Activated naive CD8-positive, alpha-beta T cell treated with anti-CD3 and anti-CD28 coated beads, Interleukin-2, amount 10 ng/mL, durations not matched to agents 7 days and 5 days (primary cell): ENCODE data around the gene TP53. TPM values are rescaled to one million over a fixed set of nuclear protein-coding genes. Genes with fewer than 3 reads are reported as not detected.

ENCODE experiments used
- ATAC-seq: fragments of 150-1000 bp; cut with Tn5 transposase; one replicate; pipeline ENCODE4 v1.10.0; 2021; ENCODE audit warnings: low read depth, moderate library complexity
- POLR2A ChIA-PET: fragments of 350-600 bp; sonication (Branson Sonifier 250); formaldehyde crosslinking; loops from one replicate; lab custom pipeline; 2021; ENCODE audit warnings: antibody characterized with exemption; lab: Charles Lee
- DNase-seq: peaks from one replicate; pipeline ENCODE4 v3.0.0; 2021
- H3K27ac Mint-ChIP-seq: one replicate; pipeline ENCODE4 v1.8.0; 2022; ENCODE audit warnings: mild to moderate bottlenecking, mixed read lengths
- H3K27me3 Mint-ChIP-seq: one replicate; pipeline ENCODE4 v1.8.0; 2022; ENCODE audit warnings: mild to moderate bottlenecking, moderate library complexity, mixed read lengths
- H3K36me3 Mint-ChIP-seq: one replicate; pipeline ENCODE4 v1.8.0; 2021; ENCODE audit warnings: mild to moderate bottlenecking, mixed read lengths
- H3K4me1 Mint-ChIP-seq: one replicate; pipeline ENCODE4 v1.8.0; 2021; ENCODE audit warnings: mixed read lengths
- H3K4me3 Mint-ChIP-seq: one replicate; pipeline ENCODE4 v1.8.0; 2022; ENCODE audit warnings: mild to moderate bottlenecking, moderate library complexity, mixed read lengths
- H3K9me3 Mint-ChIP-seq: one replicate; pipeline ENCODE4 v1.8.0; 2021; ENCODE audit warnings: mixed read lengths
- total RNA-seq, 2 experiments: library from RNA; stranded (reverse); gene quantifications; one replicate each; pipeline ENCODE4 v1.2.3, GENCODE V29; 2021

TP53 gene
- total RNA-seq, 2 experiments from 2014 or later: 128 to 131 TPM

GRCh38 chr17:7703584-7704479 lies 16.5 kb upstream of the TP53 start:
- no peak for DNase-seq
- Mint-ChIP-seq H3K27ac (no peak overlapping the region), H3K4me3 (peak overlapping the region; percentile 56), H3K36me3 (peaks cover 11% of the 10 kb centered on the region), H3K9me3 (no peaks in the 10 kb centered on the region), H3K4me1 (peaks cover 8% of the 10 kb centered on the region), H3K27me3 (peaks cover 38% of the 10 kb centered on the region)
- POLR2A ChIA-PET: interaction anchor here (0.6 to 1.5 kb wide), 2 partner anchors 17 to 123 kb away, joined by 5 to 7 read pairs; partner anchors contain the start of gene TP53
- no peak for ATAC-seq

DNA sequence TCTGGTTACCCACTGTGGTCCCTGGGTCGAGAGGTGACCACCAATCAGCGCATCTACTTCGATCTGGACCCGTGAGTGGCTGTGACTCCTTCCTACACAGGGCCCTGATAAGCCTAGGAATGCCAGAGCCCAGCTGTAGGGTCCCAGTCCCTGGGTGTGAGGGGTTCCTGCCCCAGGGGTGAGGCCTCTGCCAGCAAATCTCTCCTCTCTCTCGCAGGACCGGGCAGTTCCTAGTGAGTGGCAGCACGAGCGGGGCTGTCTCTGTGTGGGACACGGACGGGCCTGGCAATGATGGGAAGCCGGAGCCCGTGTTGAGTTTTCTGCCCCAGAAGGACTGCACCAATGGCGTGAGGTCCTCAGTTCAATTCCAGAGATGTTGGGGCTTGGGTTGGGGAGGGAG lies 15.5 kb upstream of the TP53 start:
- peaks cover 8% of the 10 kb centered on the region for H3K4me1 Mint-ChIP-seq
- POLR2A ChIA-PET: interaction anchor here (0.6 kb wide), 1 partner anchor 122 kb away, joined by 5 read pairs; no protein-coding TSS in a partner anchor
- H3K27ac Mint-ChIP-seq: no peak overlapping the region
- no peak for ATAC-seq
- H3K9me3 Mint-ChIP-seq: no peaks in the 10 kb centered on the region
- H3K36me3 Mint-ChIP-seq: peaks cover 15% of the 10 kb centered on the region
- no peak for DNase-seq
- H3K4me3 Mint-ChIP-seq: no peak overlapping the region
- H3K27me3 Mint-ChIP-seq: peaks cover 35% of the 10 kb centered on the region

DNA sequence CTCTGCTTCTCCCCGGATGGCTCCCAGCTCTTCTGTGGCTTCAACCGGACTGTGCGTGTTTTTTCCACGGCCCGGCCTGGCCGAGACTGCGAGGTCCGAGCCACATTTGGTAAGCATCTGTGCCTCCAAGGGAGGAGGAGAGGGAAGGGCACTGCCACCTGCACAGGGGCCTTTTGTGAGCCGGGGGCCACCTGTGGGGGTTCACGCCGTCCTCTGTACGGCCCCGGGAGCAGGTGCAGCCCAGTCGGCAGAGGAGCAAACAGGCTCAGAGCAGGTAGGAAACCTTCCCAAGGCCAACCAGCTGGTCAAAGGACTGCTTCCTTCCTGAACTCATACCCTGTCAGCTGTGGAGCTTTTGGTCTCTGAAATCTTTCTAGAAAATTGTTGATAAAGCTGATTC lies 14.4 kb upstream of the TP53 start:
- no peaks in the 10 kb centered on the region for H3K9me3 Mint-ChIP-seq
- peaks cover 17% of the 10 kb centered on the region for H3K36me3 Mint-ChIP-seq
- ATAC-seq: no peak
- no peak overlapping the region for H3K27ac Mint-ChIP-seq
- peaks cover 27% of the 10 kb centered on the region for H3K27me3 Mint-ChIP-seq
- DNase-seq: no peak
- POLR2A ChIA-PET: no interaction called here
- H3K4me1 Mint-ChIP-seq: peaks cover 8% of the 10 kb centered on the region
- no peak overlapping the region for H3K4me3 Mint-ChIP-seq

DNA sequence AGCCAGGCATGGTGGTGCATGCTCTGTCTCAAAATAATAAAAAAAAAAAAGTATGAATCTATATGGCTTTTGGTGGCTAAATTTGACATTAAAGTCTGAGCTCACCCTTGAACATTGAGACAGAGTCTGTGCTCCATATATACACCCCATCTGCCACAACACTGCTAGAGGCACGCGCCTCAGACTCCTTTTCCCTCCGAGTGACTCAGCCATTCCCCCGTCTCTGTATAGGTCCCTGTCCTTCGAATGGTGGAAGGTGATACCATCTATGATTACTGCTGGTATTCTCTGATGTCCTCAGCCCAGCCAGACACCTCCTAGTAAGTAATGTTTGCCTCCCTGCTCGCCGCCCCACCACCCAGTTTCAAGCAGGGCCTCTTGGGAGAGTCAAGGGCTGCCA lies 13.2 kb upstream of the TP53 start:
- Mint-ChIP-seq H3K4me3 (no peak overlapping the region), H3K27me3 (peaks cover 15% of the 10 kb centered on the region), H3K4me1 (peaks cover 11% of the 10 kb centered on the region), H3K36me3 (peaks cover 25% of the 10 kb centered on the region), H3K27ac (no peak overlapping the region), H3K9me3 (no peaks in the 10 kb centered on the region)
- POLR2A ChIA-PET: no interaction called here
- ATAC-seq: no peak
- DNase-seq: no peak

DNA sequence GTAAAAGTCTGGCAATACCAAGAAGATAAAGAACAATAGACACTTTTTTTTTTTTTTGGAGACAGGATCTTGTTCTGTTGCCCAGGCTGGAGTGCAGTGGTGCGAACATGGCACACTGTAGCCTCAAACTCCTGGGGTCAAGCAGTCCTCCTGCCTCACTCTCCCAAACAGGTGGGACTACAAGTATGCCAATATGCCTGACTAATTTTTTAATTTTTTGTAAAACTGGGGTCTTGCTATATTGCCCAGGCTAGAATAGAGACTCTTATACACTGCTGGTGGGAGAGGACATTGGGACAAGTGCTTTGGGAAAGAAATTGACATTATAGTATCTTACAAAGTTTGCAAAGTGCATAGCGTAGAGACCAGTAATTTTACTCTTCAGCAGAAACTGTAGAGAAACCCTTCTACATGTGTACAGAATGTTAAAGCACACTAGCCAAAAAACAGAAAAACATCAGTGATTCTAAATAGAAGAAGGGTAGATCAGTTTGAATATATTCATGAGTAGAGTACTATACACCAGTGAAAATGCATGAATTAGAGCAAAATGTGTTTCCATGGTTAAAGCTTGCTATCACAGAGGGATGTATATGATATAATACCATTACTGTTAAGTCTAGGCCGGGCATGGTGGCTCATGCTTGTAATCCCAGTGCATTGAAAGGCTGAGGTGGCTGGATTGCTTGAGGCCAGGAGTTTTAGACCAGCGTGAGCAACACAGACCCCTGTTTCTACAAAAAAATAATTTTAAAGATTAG lies 10.7 kb upstream of the TP53 start:
- Mint-ChIP-seq H3K27ac (no peak overlapping the region), H3K4me1 (peaks cover 8% of the 10 kb centered on the region), H3K9me3 (no peaks in the 10 kb centered on the region), H3K36me3 (peaks cover 33% of the 10 kb centered on the region), H3K4me3 (no peak overlapping the region), H3K27me3 (no peaks in the 10 kb centered on the region)
- DNase-seq (no peak), ATAC-seq (no peak)
- POLR2A ChIA-PET: interaction anchor here (0.7 kb wide), 1 partner anchor 207 kb away, joined by 3 read pairs; no protein-coding TSS in a partner anchor

- no peak overlapping the region for H3K27ac Mint-ChIP-seq
- no peaks in the 10 kb centered on the region for H3K9me3 Mint-ChIP-seq
- H3K36me3 Mint-ChIP-seq: peaks cover 29% of the 10 kb centered on the region
- DNase-seq: no peak
- ATAC-seq: no peak
- H3K4me3 Mint-ChIP-seq: no peak overlapping the region
- no peaks in the 10 kb centered on the region for H3K27me3 Mint-ChIP-seq
- H3K4me1 Mint-ChIP-seq: peaks cover 8% of the 10 kb centered on the region
- POLR2A ChIA-PET: no interaction called here
Measured at GRCh38 chr17:7695586-7695985, 8.3 kb upstream of the TP53 start.

DNA sequence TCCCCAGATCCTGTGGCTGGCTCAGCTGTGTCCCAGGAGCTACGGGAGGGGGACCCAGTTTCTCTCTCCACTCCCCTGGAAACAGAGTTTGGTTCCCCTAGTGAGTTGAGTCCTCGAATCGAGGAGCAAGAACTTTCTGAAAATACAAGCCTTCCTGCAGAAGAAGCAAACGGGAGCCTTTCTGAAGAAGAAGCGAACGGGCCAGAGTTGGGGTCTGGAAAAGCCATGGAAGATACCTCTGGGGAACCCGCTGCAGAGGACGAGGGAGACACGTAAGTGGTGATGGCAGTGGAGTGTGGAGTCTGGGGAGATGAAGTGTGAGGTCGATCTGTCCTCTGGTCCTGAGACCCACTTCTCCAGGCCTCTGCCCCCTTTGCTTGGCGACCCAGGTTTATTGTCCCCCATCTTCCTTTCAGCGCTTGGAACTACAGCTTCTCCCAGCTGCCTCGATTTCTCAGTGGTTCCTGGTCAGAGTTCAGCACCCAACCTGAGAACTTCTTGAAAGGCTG lies 1.6 kb upstream of the TP53 start:
- ATAC-seq: no peak
- H3K27ac Mint-ChIP-seq: peak overlapping the region; percentile 75
- peaks cover 21% of the 10 kb centered on the region for H3K36me3 Mint-ChIP-seq
- DNase-seq: no peak
- POLR2A ChIA-PET: interaction anchor here (1.1 to 4.9 kb wide), 9 partner anchors 18 to 204 kb away, joined by 3 to 50 read pairs (median 20); partner anchors contain the start of genes CD68, DNAH2, FXR2 and POLR2A
- H3K4me1 Mint-ChIP-seq: peaks cover 27% of the 10 kb centered on the region
- peak overlapping the region; percentile 99 for H3K4me3 Mint-ChIP-seq
- no peaks in the 10 kb centered on the region for H3K27me3 Mint-ChIP-seq
- H3K9me3 Mint-ChIP-seq: no peaks in the 10 kb centered on the region

DNA sequence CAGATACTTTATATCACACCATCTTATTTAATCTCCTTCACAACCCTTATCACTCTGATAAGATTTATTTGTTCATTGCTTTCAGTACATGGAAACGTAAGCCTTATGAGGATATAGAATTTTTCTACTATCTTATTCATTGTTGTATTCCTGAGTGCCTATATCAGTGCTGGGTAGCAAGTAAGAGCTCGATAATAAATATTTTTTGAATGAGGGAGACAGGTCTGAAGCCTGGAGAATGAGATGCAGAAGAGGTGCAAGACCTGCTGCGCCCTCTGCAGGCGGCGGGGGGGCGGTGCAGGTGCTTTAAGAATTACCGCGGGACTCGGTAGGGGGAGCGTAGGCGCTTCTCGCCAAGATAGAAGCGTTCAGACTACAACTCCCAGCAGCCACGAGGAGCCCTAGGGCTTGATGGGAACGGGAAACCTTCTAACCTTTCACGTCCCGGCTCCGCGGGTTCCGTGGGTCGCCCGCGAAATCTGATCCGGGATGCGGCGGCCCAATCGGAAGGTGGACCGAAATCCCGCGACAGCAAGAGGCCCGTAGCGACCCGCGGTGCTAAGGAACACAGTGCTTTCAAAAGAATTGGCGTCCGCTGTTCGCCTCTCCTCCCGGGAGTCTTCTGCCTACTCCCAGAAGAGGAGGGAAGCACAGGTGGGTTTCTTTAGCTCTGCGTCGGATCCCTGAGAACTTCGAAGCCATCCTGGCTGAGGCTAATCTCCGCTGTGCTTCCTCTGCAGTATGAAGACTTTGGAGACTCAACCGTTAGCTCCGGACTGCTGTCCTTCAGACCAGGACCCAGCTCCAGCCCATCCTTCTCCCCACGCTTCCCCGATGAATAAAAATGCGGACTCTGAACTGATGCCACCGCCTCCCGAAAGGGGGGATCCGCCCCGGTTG lies 868 bp upstream of the TP53 start, which contains the start of gene WRAP53:
WRAP53 (plus strand) TSS at position 570 of the 900 bp plus-strand sequence; CDS start at position 742, 172 bp downstream.
- Mint-ChIP-seq H3K27ac (peak within 1 kb of the TSS; percentile 100), H3K27me3 (no peaks in the 10 kb centered on the region)

GRCh38 chr17:7686222-7687071 lies 843 bp downstream of the TP53 start:
- H3K27me3 Mint-ChIP-seq: no peaks in the 10 kb centered on the region
- H3K27ac Mint-ChIP-seq: peak overlapping the region; percentile 100
- peak overlapping the region; percentile 99 for H3K4me3 Mint-ChIP-seq
- H3K4me1 Mint-ChIP-seq: peaks cover 25% of the 10 kb centered on the region
- H3K9me3 Mint-ChIP-seq: no peaks in the 10 kb centered on the region
- POLR2A ChIA-PET: interaction anchor here (0.7 to 4.9 kb wide), 55 partner anchors 10 to 1045 kb away, joined by 3 to 57 read pairs (median 4); partner anchors contain the start of genes ACAP1, ATP1B2, CD68 and CNTROB
- peaks cover 14% of the 10 kb centered on the region for H3K36me3 Mint-ChIP-seq
- ATAC-seq (peak; percentile 31), DNase-seq (peak; percentile 78)

More for the DNA sequence above, 868 bp upstream of the TP53 start, which contains the start of gene WRAP53:
- no peaks in the 10 kb centered on the region for H3K9me3 Mint-ChIP-seq
- DNase-seq (peak; percentile 98), ATAC-seq (peak; percentile 85)
- peaks cover 18% of the 10 kb centered on the region for H3K36me3 Mint-ChIP-seq
- peaks cover 25% of the 10 kb centered on the region for H3K4me1 Mint-ChIP-seq
- POLR2A ChIA-PET: interaction anchor here (0.6 to 4.9 kb wide), 44 partner anchors 16 to 643 kb away, joined by 3 to 57 read pairs (median 4); partner anchors contain the start of genes ACAP1, ATP1B2, CD68 and CNTROB
- H3K4me3 Mint-ChIP-seq: peak within 1 kb of the TSS; percentile 99

DNA sequence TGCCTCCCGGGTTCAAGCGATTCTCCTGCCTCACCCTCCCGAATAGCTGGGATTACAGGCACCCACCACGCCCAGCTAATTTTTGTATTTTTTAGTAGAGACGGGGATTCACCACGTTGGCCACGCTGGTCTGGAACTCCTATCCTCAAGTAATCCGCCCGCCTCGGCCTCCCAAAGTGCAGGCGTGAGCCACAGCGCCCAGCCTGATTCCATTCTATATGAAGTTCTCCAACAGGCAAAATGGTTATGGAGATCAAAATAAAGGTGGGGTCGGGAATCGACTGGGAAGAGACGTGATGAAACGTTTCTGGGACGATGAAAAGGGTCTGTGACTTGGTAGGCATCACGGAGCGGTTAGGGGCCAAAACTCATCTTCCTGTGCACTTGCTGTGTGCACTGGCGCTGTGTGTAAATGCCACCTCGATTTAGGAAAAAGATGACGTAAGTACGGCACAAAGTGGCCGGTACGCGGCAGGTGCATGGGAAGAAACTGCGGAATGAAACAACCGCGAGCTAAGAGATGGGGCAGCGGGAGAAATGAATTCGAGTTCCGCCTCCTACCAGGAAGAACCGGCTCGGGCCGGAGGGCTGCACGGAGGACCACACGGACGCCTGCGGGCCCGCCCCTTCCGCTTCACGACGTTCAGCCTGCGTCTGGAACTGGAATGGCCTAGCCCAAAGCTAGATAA lies 1.6 kb downstream of the TP53 start:
- peaks cover 12% of the 10 kb centered on the region for H3K36me3 Mint-ChIP-seq
- no peaks in the 10 kb centered on the region for H3K27me3 Mint-ChIP-seq
- DNase-seq: peak; percentile 91
- H3K9me3 Mint-ChIP-seq: no peaks in the 10 kb centered on the region
- H3K27ac Mint-ChIP-seq: peak overlapping the region; percentile 100
- peak; percentile 50 for ATAC-seq
- peaks cover 25% of the 10 kb centered on the region for H3K4me1 Mint-ChIP-seq
- POLR2A ChIA-PET: interaction anchor here (0.7 to 4.9 kb wide), 34 partner anchors 9 to 1044 kb away, joined by 3 to 57 read pairs (median 6); partner anchors contain the start of genes ACAP1, ATP1B2, CD68 and DNAH2
- peak overlapping the region; percentile 99 for H3K4me3 Mint-ChIP-seq
